Ascending aorta (tissue), 2 donors: Measurements from ENCODE around the gene PPFIA2. TPM values are rescaled to one million over a fixed set of nuclear protein-coding genes. Genes with fewer than 3 reads are reported as not detected.

ENCODE experiments used
- DNase-seq, 2 donors: peaks; one replicate each; pipeline ENCODE4 v3.0.0-alpha.2; 2019; ENCODE audit warnings: low spot score in 2 of 2
- H3K27ac ChIP-seq, 2 donors: fragments of 200-600 bp; sonication (generic); one replicate each; pipeline ENCODE4 v1.5.1; 2016 to 2017; ENCODE audit warnings: mild to moderate bottlenecking in 1 of 2
- H3K27me3 ChIP-seq: fragments of 200-600 bp; sonication (generic); one replicate; pipeline ENCODE4 v1.5.1; 2017
- H3K36me3 ChIP-seq, 2 donors: fragments of 200-600 bp; sonication (generic); one replicate each; pipeline ENCODE4 v1.5.1; 2016
- H3K4me1 ChIP-seq, 2 donors: fragments of 200-600 bp; sonication (generic); one replicate each; pipeline ENCODE4 v1.5.1; 2016 to 2017; ENCODE audit warnings: mild to moderate bottlenecking in 1 of 2
- H3K4me3 ChIP-seq, 2 donors: fragments of 200-600 bp; sonication (generic); one replicate each; pipeline ENCODE4 v1.5.1; 2016 to 2017; ENCODE audit warnings: mild to moderate bottlenecking in 1 of 2
- H3K9me3 ChIP-seq, 2 donors: fragments of 200-600 bp; sonication (generic); one replicate each; pipeline ENCODE4 v1.5.1; 2016
- intact Hi-C: fragments of 100-400 bp; cut with DNase I; formaldehyde crosslinking; loops from one replicate; pipeline ENCODE4 v1.15.1; 2023
- total RNA-seq: library from RNA; depleted of rRNA; stranded (reverse); fragments of >200 nt; gene quantifications from one replicate; pipeline ENCODE4 v1.1.0, GENCODE V29; 2016
- TF ChIP-seq, protein P1 (sequence below), 3 experiments: fragments of 200-600 bp in 2 of 3; fragments of 450-650 bp in 1 of 3; sonication (generic) in 2 of 3; IDR thresholded peaks; one replicate each; pipeline ENCODE4 v1.5.1; 2016 to 2019; ENCODE audit warnings: antibody characterized with exemption in 3 of 3, mild to moderate bottlenecking in 1 of 3, moderate library complexity in 1 of 3

Gene PPFIA2
- total RNA-seq, 1 donor from 2014 or later: 15.0 TPM

DNA sequence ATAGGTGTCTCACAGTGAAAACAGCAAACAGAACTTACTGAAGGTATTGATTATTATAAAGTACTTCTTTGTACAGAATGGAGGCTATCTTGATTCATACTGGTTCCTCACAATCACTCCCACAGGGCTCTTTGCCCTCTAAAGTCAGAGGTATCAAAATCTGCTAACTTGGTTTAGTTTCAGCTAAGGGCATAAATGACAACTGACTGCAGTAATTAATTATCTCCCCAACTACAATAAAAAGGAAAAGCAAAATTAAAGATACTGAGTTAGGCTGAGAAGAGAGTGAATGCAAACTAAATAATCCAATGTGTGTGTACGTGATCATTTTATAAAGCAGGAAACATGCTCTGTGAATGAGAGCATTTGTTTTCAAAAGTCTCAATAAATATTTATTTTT, 342.6 kb downstream of the PPFIA2 start:
- DNase-seq: no peak
- intact Hi-C loops: no loop called here

GRCh38 chr12:81414441-81414840, 344.7 kb downstream of the PPFIA2 start:
- Histone ChIP-seq H3K9me3 (no peaks in the 10 kb centered on the region), H3K4me1 (no peaks in the 10 kb centered on the region), H3K36me3 (no peaks in the 10 kb centered on the region), H3K27ac (no peak overlapping the region), H3K4me3 (no peak overlapping the region), H3K27me3 (no peaks in the 10 kb centered on the region)
- TF ChIP-seq, protein P1, sequence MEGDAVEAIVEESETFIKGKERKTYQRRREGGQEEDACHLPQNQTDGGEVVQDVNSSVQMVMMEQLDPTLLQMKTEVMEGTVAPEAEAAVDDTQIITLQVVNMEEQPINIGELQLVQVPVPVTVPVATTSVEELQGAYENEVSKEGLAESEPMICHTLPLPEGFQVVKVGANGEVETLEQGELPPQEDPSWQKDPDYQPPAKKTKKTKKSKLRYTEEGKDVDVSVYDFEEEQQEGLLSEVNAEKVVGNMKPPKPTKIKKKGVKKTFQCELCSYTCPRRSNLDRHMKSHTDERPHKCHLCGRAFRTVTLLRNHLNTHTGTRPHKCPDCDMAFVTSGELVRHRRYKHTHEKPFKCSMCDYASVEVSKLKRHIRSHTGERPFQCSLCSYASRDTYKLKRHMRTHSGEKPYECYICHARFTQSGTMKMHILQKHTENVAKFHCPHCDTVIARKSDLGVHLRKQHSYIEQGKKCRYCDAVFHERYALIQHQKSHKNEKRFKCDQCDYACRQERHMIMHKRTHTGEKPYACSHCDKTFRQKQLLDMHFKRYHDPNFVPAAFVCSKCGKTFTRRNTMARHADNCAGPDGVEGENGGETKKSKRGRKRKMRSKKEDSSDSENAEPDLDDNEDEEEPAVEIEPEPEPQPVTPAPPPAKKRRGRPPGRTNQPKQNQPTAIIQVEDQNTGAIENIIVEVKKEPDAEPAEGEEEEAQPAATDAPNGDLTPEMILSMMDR (IDR thresholded peaks at IDR 0.05): no peak
- intact Hi-C loops: no loop called here
- no peak for DNase-seq

More for the DNA sequence above, 342.6 kb downstream of the PPFIA2 start:
- Histone ChIP-seq H3K36me3 (no peaks in the 10 kb centered on the region), H3K27me3 (no peaks in the 10 kb centered on the region), H3K4me1 (no peaks in the 10 kb centered on the region), H3K9me3 (peaks cover 0 to 18% of the 10 kb centered on the region in 2 donors), H3K4me3 (no peak overlapping the region), H3K27ac (no peak overlapping the region)
- TF ChIP-seq, protein P1 (IDR thresholded peaks at IDR 0.05): no peak

DNA sequence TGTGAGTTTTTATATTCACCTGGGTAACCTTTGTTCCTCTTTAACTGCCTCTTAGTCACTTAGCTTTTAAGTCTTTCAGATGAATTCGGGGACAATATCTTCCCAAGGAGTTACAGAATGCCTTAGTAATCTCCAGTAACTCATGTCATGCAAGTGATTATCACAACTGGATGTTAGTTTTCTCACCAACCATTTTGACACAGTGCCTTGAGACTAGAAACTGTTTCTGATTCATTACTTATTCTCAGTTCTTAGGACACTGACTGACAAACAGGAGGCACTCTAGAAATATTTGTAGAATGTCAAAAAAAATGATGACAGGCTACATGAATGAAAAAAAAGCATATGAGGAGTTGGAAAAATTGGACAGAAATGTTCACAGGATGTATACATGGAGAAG, 346.2 kb downstream of the PPFIA2 start:
- no peaks in the 10 kb centered on the region for H3K4me1 ChIP-seq
- H3K4me3 ChIP-seq: no peak overlapping the region
- intact Hi-C loops: no loop called here
- no peaks in the 10 kb centered on the region for H3K27me3 ChIP-seq
- TF ChIP-seq, protein P1 (IDR thresholded peaks at IDR 0.05): no peak
- H3K36me3 ChIP-seq: no peaks in the 10 kb centered on the region
- H3K9me3 ChIP-seq: no peaks in the 10 kb centered on the region
- no peak overlapping the region for H3K27ac ChIP-seq
- no peak for DNase-seq

DNA sequence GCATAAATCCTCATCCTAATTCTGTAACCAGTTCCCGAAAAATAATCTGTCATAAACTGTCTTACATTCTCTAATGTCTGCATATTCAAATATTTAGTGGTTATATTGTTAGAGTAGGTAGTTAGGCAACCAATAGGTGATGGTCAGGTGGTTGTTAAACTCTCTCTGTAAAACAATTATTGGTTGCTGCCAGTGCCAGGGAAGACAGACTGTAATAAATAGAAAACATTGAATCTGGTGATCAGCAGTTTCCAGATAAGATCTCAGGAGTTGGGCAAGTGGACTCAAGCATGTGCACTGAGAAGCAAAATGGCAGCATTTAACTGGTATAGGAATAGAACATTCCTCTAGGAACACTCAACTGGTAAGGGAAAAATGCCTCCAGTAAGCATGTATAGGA, 355.8 kb downstream of the PPFIA2 start:
- H3K4me1 ChIP-seq: no peaks in the 10 kb centered on the region
- no peak for DNase-seq
- no peaks in the 10 kb centered on the region for H3K9me3 ChIP-seq
- no peaks in the 10 kb centered on the region for H3K27me3 ChIP-seq
- intact Hi-C loops: no loop called here
- TF ChIP-seq, protein P1 (IDR thresholded peaks at IDR 0.05): no peak
- H3K4me3 ChIP-seq: no peak overlapping the region
- no peaks in the 10 kb centered on the region for H3K36me3 ChIP-seq
- H3K27ac ChIP-seq: no peak overlapping the region

DNA sequence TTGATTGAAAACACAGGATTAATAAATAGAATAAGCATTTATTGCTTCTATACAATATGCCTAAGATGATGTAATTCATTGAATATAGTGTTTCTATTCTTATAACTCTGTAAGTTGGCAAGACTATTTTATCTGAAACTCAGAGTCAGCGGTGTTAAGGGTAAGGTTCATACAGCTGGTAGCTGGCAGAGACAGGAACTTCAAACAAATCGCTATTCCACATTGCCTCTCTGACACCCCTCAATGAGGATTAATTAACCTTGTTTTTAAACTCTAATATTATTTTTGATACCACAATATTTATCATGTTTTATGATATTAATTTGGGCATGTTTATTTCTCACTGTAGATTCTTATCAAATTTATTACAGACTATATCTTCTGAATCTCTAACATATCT, 357.9 kb downstream of the PPFIA2 start:
- Histone ChIP-seq H3K27ac (no peak overlapping the region), H3K36me3 (no peaks in the 10 kb centered on the region), H3K4me3 (no peak overlapping the region), H3K9me3 (no peaks in the 10 kb centered on the region), H3K4me1 (no peaks in the 10 kb centered on the region), H3K27me3 (no peaks in the 10 kb centered on the region)
- DNase-seq: no peak
- TF ChIP-seq, protein P1 (IDR thresholded peaks at IDR 0.05): no peak
- intact Hi-C loops: no loop called here

DNA sequence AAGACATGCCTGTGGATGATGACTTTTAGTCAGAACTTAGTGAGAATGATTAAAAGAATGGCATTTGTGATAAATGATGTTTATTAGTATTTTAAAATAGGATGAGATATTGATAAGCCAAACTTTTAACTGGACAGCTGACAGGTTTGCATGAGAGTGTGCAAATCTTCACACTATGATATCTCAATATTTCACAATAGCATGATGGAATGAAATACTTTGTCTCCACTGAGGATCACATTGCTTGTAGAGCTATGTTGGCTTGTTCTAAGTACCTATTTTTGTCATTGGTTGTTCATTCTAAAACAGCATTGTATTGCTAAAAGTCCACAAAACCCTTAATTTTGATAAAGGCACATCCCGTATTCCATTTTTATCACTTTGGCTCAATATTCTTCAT, 359.1 kb downstream of the PPFIA2 start:
- intact Hi-C loops: no loop called here
- Histone ChIP-seq H3K4me1 (no peaks in the 10 kb centered on the region), H3K9me3 (no peaks in the 10 kb centered on the region), H3K27me3 (no peaks in the 10 kb centered on the region), H3K27ac (no peak overlapping the region), H3K4me3 (no peak overlapping the region), H3K36me3 (no peaks in the 10 kb centered on the region)
- TF ChIP-seq, protein P1 (IDR thresholded peaks at IDR 0.05): no peak
- no peak for DNase-seq
